ENCODE data around the gene CYB561D2. TPM values are rescaled to one million over a fixed set of nuclear protein-coding genes. Genes with fewer than 3 reads are reported as not detected.
A peak's percentile ranks its signal among the peaks of the same experiment; 100 is the strongest.

CYB561D2 gene
- total RNA-seq, 1 donor: 25.0 TPM

GRCh38 chr3:50353245-50354004, 2.8 kb downstream of the CYB561D2 start:
- H3K4me3 ChIP-seq (ENCODE audit: insufficient read depth, low read length): no peak overlapping the region
- H3K4me1 ChIP-seq (ENCODE audit: insufficient read depth, low read length): peaks cover 52% of the 10 kb centered on the region
- H4K20me1 ChIP-seq (ENCODE audit: insufficient read depth, low read length): peaks cover 65% of the 10 kb centered on the region
- peak overlapping the region; percentile 64 for H3K27ac ChIP-seq (ENCODE audit: low read depth, low read length)
- H3K4me2 ChIP-seq (ENCODE audit: insufficient read depth, low read length): no peak overlapping the region
- TF ChIP-seq, protein P1, sequence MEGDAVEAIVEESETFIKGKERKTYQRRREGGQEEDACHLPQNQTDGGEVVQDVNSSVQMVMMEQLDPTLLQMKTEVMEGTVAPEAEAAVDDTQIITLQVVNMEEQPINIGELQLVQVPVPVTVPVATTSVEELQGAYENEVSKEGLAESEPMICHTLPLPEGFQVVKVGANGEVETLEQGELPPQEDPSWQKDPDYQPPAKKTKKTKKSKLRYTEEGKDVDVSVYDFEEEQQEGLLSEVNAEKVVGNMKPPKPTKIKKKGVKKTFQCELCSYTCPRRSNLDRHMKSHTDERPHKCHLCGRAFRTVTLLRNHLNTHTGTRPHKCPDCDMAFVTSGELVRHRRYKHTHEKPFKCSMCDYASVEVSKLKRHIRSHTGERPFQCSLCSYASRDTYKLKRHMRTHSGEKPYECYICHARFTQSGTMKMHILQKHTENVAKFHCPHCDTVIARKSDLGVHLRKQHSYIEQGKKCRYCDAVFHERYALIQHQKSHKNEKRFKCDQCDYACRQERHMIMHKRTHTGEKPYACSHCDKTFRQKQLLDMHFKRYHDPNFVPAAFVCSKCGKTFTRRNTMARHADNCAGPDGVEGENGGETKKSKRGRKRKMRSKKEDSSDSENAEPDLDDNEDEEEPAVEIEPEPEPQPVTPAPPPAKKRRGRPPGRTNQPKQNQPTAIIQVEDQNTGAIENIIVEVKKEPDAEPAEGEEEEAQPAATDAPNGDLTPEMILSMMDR (IDR thresholded peaks at IDR 0.05; ENCODE audit: extremely low read depth, low read depth, low read length): no peak
- H2AFZ ChIP-seq (ENCODE audit: low read length): no peak overlapping the region
- H3K9me3 ChIP-seq (ENCODE audit: low read depth, low read length): no peaks in the 10 kb centered on the region
- H3K36me3 ChIP-seq (ENCODE audit: insufficient read depth, low read length): peaks cover 52% of the 10 kb centered on the region
- peaks cover 88% of the 10 kb centered on the region for H3K79me2 ChIP-seq (ENCODE audit: insufficient read depth, low read length)
- DNase-seq (ENCODE audit: insufficient read length, low spot score, missing footprints): no peak
- H3K27me3 ChIP-seq (ENCODE audit: insufficient read depth, low read length): no peaks in the 10 kb centered on the region

GRCh38 chr3:50354186-50354764, 3.6 kb downstream of the CYB561D2 start:
- H3K27me3 ChIP-seq (ENCODE audit: insufficient read depth, low read length): no peaks in the 10 kb centered on the region
- no peak overlapping the region for H3K4me3 ChIP-seq (ENCODE audit: insufficient read depth, low read length)
- no peak for DNase-seq (ENCODE audit: insufficient read length, low spot score, missing footprints)
- H4K20me1 ChIP-seq (ENCODE audit: insufficient read depth, low read length): peaks cover 70% of the 10 kb centered on the region
- H3K79me2 ChIP-seq (ENCODE audit: insufficient read depth, low read length): peaks cover 90% of the 10 kb centered on the region
- H3K9me3 ChIP-seq (ENCODE audit: low read depth, low read length): no peaks in the 10 kb centered on the region
- H2AFZ ChIP-seq (ENCODE audit: low read length): no peak overlapping the region
- no peak overlapping the region for H3K27ac ChIP-seq (ENCODE audit: low read depth, low read length)
- H3K36me3 ChIP-seq (ENCODE audit: insufficient read depth, low read length): peaks cover 46% of the 10 kb centered on the region
- TF ChIP-seq, protein P1 (IDR thresholded peaks at IDR 0.05; ENCODE audit: extremely low read depth, low read depth, low read length): no peak
- no peak overlapping the region for H3K4me2 ChIP-seq (ENCODE audit: insufficient read depth, low read length)
- peaks cover 57% of the 10 kb centered on the region for H3K4me1 ChIP-seq (ENCODE audit: insufficient read depth, low read length)

GRCh38 chr3:50354850-50355249, 4.2 kb downstream of the CYB561D2 start:
- no peak overlapping the region for H3K4me2 ChIP-seq (ENCODE audit: insufficient read depth, low read length)
- peaks cover 46% of the 10 kb centered on the region for H3K36me3 ChIP-seq (ENCODE audit: insufficient read depth, low read length)
- H3K4me3 ChIP-seq (ENCODE audit: insufficient read depth, low read length): no peak overlapping the region
- no peak overlapping the region for H3K27ac ChIP-seq (ENCODE audit: low read depth, low read length)
- H4K20me1 ChIP-seq (ENCODE audit: insufficient read depth, low read length): peaks cover 70% of the 10 kb centered on the region
- H2AFZ ChIP-seq (ENCODE audit: low read length): no peak overlapping the region
- DNase-seq (ENCODE audit: insufficient read length, low spot score, missing footprints): no peak
- H3K9me3 ChIP-seq (ENCODE audit: low read depth, low read length): no peaks in the 10 kb centered on the region
- no peaks in the 10 kb centered on the region for H3K27me3 ChIP-seq (ENCODE audit: insufficient read depth, low read length)
- peaks cover 58% of the 10 kb centered on the region for H3K4me1 ChIP-seq (ENCODE audit: insufficient read depth, low read length)
- H3K79me2 ChIP-seq (ENCODE audit: insufficient read depth, low read length): peaks cover 84% of the 10 kb centered on the region
- TF ChIP-seq, protein P1 (IDR thresholded peaks at IDR 0.05; ENCODE audit: extremely low read depth, low read depth, low read length): no peak

- Histone ChIP-seq H3K27me3 (ENCODE audit: insufficient read depth, low read length) (no peaks in the 10 kb centered on the region), H3K4me2 (ENCODE audit: insufficient read depth, low read length) (peak overlapping the region; percentile 91), H3K79me2 (ENCODE audit: insufficient read depth, low read length) (peaks cover 77% of the 10 kb centered on the region), H3K9me3 (ENCODE audit: low read depth, low read length) (no peaks in the 10 kb centered on the region), H3K4me1 (ENCODE audit: insufficient read depth, low read length) (peaks cover 55% of the 10 kb centered on the region), H4K20me1 (ENCODE audit: insufficient read depth, low read length) (peaks cover 70% of the 10 kb centered on the region), H3K27ac (ENCODE audit: low read depth, low read length) (peak overlapping the region; percentile 20), H3K4me3 (ENCODE audit: insufficient read depth, low read length) (peak overlapping the region; percentile 92), H2AFZ (ENCODE audit: low read length) (no peak overlapping the region), H3K36me3 (ENCODE audit: insufficient read depth, low read length) (peaks cover 46% of the 10 kb centered on the region)
- TF ChIP-seq, protein P1 (IDR thresholded peaks at IDR 0.05; ENCODE audit: extremely low read depth, low read depth, low read length): no peak
- no peak for DNase-seq (ENCODE audit: insufficient read length, low spot score, missing footprints)
These were observed 5.3 kb downstream of the CYB561D2 start for GRCh38 chr3:50355829-50356552.
